ENCODE measurements around the gene RASGRF1. TPM values are rescaled to one million over a fixed set of nuclear protein-coding genes. Genes with fewer than 3 reads are reported as not detected.

Gene RASGRF1
- total and polyA plus RNA-seq, 9 donors, result 0.23 to 9.5 (median 1.0) TPM; not detected in 1

DNA sequence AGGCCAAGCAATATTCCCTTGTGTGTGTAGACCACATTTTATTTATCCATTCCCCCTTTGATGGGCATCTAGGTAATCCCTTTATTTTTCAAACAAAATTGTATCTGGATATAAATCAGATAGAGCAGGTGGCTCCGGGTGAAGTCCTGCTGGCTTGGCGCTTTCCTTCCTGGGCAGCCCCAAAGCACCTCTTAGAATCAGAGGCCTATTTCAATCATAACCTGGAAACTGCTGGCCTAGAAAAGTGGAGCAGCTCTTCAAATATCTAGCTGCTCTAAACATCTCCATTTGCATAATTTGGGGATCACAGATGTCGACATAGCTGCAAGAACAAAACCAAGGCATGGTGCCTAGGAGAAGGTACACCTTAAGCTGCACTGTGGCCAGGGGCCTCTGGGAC lies 40.2 kb downstream of the RASGRF1 start:
- Histone ChIP-seq H3K27ac (no peak overlapping the region), H3K36me3 (no peaks in the 10 kb centered on the region), H3K9me3 (no peaks in the 10 kb centered on the region), H3K27me3 (no peaks in the 10 kb centered on the region), H3K4me1 (ENCODE audit: insufficient read depth) (no peaks in the 10 kb centered on the region), H3K4me3 (no peak overlapping the region)
- intact Hi-C loops (cut with DNase I), result no loop called here
- 92 to 96% (median 96%) methylated on average over 3 of the region's 3 CpGs for WGBS, 3 donors
- TF ChIP-seq, protein P1, sequence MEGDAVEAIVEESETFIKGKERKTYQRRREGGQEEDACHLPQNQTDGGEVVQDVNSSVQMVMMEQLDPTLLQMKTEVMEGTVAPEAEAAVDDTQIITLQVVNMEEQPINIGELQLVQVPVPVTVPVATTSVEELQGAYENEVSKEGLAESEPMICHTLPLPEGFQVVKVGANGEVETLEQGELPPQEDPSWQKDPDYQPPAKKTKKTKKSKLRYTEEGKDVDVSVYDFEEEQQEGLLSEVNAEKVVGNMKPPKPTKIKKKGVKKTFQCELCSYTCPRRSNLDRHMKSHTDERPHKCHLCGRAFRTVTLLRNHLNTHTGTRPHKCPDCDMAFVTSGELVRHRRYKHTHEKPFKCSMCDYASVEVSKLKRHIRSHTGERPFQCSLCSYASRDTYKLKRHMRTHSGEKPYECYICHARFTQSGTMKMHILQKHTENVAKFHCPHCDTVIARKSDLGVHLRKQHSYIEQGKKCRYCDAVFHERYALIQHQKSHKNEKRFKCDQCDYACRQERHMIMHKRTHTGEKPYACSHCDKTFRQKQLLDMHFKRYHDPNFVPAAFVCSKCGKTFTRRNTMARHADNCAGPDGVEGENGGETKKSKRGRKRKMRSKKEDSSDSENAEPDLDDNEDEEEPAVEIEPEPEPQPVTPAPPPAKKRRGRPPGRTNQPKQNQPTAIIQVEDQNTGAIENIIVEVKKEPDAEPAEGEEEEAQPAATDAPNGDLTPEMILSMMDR (IDR thresholded peaks at IDR 0.05), result no peak
- TF ChIP-seq EP300 (IDR thresholded peaks at IDR 0.05), result no peak
- no peak for TF ChIP-seq POLR2A (IDR thresholded peaks at IDR 0.05)
- DNase-seq, result no peak

GRCh38 chr15:79049416-79049815 lies 41.2 kb downstream of the RASGRF1 start:
- intact Hi-C loops (cut with DNase I), result no loop called here
- WGBS, 3 donors, result 69 to 83% (median 80%) methylated on average over 7 to 9 of the region's 9 CpGs
- Histone ChIP-seq H3K9me3 (no peaks in the 10 kb centered on the region), H3K4me1 (ENCODE audit: insufficient read depth) (no peaks in the 10 kb centered on the region), H3K27ac (no peak overlapping the region), H3K36me3 (no peaks in the 10 kb centered on the region), H3K27me3 (no peaks in the 10 kb centered on the region), H3K4me3 (no peak overlapping the region)
- no peak for DNase-seq
- TF ChIP-seq, protein P1 (IDR thresholded peaks at IDR 0.05), result no peak
- TF ChIP-seq POLR2A (IDR thresholded peaks at IDR 0.05), result no peak
- no peak for TF ChIP-seq EP300 (IDR thresholded peaks at IDR 0.05)

DNA sequence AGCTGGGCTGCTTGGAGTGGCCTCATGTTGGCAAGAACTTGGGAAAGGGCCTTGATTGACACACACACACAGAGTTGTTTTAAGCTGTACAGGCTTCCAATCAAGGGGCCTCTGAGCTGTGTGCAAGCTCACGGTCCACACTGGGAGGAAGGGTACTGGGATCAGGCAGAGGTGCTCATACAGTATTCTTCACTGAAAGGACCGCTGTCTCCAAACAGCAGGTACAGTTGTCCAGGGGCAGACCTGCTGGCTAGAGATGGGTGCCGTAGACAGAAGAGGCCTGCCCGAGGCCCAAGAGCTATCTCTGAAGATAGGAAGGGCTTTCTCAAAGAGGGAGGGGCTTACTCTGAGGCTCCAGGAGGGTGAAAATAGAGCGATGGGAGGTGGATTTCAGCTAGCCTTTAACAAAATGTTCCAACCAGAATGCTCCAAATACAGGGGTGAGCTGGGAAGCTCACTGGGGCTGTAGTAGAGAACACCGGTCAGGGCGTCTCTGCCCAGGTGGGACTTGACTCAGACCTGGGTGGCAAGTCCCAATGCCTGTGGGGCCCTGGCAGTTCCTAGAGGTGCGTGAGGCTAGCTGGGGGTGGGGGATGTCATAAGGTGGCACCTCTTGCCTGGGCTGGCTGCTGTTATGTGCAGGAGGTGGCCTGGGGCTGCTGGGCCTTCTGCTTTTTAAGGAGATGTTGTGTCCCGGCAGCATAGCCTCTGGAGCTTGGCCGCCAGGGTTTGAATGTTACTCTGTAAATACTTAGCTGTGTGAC lies 42.7 kb downstream of the RASGRF1 start:
- no peak for TF ChIP-seq POLR2A (IDR thresholded peaks at IDR 0.05)
- TF ChIP-seq, protein P1 (IDR thresholded peaks at IDR 0.05), result no peak
- TF ChIP-seq EP300 (IDR thresholded peaks at IDR 0.05), result no peak
- Histone ChIP-seq H3K27me3 (no peaks in the 10 kb centered on the region), H3K9me3 (no peaks in the 10 kb centered on the region), H3K36me3 (no peaks in the 10 kb centered on the region), H3K4me1 (ENCODE audit: insufficient read depth) (no peaks in the 10 kb centered on the region), H3K4me3 (no peak overlapping the region), H3K27ac (no peak overlapping the region)
- 78 to 86% (median 82%) methylated on average over 10 of the region's 10 CpGs for WGBS, 3 donors
- intact Hi-C loops (cut with DNase I), result no loop called here
- no peak for DNase-seq

DNA sequence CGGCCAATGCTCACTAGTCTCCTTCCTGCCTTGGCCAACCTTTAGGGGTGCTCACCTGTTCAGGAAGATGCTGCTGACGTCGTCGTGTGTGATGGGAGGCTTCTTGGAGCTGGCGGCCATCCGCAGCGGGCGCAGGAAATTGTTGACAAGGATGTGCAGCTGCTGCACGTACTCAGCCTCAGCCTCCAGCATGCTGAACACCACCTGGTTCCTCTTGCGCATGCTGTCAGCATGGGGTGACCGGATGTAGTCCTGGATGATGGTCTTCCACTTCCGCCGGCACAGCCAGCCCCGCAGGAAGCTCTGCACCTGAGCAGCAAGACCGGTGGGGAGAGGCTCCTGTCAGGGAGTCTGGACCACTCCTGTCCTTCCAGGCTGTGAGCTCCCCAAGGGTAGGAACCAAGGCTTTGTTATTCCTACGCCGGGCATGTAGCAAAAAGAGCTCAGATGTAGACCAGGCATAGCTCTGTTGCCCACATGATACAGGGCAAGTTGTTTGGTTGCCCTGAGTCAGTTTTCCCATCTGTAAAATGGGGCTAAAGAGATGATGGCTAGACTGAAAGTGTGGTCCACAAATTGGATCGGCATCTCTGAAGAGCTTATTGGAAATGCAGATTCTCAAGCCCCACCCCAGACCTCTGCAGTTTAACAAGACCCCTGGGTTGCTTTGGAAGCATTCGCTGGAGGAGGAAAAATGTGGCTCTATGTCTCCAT lies 43.7 kb downstream of the RASGRF1 start:
- DNase-seq, result no peak
- 83 to 87% (median 87%) methylated on average over 19 of the region's 19 CpGs for WGBS, 3 donors
- Histone ChIP-seq H3K27me3 (no peaks in the 10 kb centered on the region), H3K27ac (no peak overlapping the region), H3K9me3 (no peaks in the 10 kb centered on the region), H3K4me1 (ENCODE audit: insufficient read depth) (no peaks in the 10 kb centered on the region), H3K36me3 (no peaks in the 10 kb centered on the region), H3K4me3 (no peak overlapping the region)
- intact Hi-C loops (cut with DNase I), result no loop called here
- TF ChIP-seq, protein P1 (IDR thresholded peaks at IDR 0.05), result no peak
- TF ChIP-seq EP300 (IDR thresholded peaks at IDR 0.05), result no peak
- TF ChIP-seq POLR2A (IDR thresholded peaks at IDR 0.05), result no peak

All from ovary (tissue), 9 donors.